ENCODE data around the gene CD2AP. TPM values are rescaled to one million over a fixed set of nuclear protein-coding genes. Genes with fewer than 3 reads are reported as not detected.
"Not testable (repeated sequence)": the region's sequence is repeated elsewhere in the genome, so short reads cannot be mapped to it uniquely, and the experiment has no call there.

Gene CD2AP, protein sequence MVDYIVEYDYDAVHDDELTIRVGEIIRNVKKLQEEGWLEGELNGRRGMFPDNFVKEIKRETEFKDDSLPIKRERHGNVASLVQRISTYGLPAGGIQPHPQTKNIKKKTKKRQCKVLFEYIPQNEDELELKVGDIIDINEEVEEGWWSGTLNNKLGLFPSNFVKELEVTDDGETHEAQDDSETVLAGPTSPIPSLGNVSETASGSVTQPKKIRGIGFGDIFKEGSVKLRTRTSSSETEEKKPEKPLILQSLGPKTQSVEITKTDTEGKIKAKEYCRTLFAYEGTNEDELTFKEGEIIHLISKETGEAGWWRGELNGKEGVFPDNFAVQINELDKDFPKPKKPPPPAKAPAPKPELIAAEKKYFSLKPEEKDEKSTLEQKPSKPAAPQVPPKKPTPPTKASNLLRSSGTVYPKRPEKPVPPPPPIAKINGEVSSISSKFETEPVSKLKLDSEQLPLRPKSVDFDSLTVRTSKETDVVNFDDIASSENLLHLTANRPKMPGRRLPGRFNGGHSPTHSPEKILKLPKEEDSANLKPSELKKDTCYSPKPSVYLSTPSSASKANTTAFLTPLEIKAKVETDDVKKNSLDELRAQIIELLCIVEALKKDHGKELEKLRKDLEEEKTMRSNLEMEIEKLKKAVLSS
- total RNA-seq (2014; rRNA removed; shearing (Covaris generic)), result 19.3 and 27.1 TPM in 2 replicates

DNA sequence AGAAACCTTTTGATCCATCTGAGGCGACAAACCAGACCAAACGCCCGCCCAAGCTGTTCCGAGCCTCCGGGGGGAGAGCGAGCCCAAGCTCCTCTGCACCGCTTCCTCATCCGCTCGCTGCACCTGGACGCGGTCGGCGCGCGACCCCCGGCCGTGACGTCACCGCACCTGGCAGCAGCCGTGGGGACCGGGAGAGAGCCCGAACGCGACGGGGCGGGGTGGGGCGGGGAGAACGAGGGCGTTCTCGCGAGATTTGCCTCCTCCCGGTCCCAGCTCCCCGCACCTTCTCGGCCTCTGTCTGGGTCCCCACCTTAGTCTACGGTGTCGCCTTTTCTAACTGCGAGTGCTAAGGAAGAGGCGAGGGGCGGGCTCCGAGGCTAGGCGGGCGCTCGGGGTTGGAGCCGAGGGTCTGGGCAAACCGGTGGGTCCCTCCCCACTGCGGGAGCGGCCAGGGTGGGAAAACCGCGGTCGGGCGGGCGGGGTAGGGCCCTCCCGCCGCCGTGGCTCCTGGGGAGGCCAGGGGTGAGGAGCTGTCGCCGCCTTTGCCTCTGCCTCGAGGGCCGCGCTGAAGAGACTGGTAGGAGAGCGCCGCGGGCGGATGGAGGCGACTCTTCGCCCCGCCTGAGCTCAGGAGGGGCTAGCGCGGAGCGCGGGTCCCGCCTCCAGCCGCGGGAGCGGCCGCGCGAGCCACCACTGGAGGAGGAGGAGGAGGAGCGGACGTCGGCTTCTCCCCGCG, at the start of gene CD2AP:
Gene CD2AP, plus strand, starts transcription at position 293 of the 736 bp plus-strand sequence. CDS start 456 bp downstream, outside the sequence.
- peak; percentile 87 for DNase-seq (ENCODE audit: low spot score)

DNA sequence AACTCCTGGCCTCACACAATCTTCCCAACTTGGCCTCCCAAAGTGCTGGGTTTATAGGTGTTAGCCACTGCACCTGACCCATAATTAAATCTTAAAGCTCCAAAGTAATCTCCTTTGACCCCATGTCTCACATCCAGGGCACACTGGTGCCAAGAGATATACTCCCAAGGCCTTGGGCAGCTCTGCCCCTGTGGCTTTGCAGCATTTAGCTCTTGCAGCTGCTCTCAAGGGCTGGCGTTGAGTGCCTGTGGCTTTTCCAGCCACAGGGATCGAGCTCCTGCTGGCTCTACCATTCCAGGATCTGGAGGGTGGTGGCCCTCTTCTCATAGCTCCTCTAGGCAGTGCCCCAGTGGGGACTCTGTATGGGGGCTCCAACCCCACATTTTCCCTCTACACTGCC, 49.3 kb upstream of the CD2AP start:
- DNase-seq (ENCODE audit: low spot score), result no peak

DNA sequence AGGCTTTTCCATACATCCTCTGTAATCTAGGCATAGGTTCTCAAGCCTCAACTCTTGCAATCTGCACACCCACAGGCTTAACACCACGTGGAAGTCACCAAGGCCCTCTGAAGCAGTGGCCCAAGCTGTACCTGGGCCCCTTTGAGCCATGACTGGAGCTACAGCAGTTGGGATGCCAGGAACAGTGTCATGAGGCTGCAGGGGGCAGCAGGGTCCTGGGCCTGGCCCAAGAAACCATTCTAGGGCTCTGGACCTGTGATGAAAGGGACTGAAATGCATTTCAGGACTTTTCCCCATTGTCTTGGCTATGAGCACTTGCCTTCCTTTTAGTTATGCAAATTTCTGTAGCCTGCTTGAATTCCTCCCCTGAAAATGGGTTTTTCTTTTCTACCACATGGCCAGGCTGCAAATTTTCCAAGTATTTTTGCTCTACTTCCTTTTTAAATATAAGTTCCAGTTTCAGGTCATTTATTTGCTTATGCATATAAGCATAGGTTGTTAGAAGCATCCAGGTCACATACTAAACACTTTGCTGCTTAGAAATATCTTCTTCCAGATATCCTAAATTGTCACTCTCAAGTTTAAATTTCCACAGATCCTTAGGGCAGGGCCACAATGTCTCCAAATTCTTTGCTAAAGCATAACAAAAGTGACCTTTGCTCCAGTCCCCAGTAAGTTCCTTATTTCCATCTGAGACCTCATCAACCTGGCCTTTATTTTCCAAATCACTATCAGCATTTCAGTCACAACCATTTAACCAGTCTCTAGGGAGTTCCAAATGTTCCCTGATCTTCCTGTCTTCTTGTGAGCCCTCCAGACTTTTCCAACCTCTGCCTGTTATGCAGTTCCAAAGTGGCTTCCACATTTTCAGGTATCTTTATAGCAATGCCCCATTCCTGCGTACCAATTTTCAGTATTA, 48.6 kb upstream of the CD2AP start:
- DNase-seq (ENCODE audit: low spot score), result no peak

DNA sequence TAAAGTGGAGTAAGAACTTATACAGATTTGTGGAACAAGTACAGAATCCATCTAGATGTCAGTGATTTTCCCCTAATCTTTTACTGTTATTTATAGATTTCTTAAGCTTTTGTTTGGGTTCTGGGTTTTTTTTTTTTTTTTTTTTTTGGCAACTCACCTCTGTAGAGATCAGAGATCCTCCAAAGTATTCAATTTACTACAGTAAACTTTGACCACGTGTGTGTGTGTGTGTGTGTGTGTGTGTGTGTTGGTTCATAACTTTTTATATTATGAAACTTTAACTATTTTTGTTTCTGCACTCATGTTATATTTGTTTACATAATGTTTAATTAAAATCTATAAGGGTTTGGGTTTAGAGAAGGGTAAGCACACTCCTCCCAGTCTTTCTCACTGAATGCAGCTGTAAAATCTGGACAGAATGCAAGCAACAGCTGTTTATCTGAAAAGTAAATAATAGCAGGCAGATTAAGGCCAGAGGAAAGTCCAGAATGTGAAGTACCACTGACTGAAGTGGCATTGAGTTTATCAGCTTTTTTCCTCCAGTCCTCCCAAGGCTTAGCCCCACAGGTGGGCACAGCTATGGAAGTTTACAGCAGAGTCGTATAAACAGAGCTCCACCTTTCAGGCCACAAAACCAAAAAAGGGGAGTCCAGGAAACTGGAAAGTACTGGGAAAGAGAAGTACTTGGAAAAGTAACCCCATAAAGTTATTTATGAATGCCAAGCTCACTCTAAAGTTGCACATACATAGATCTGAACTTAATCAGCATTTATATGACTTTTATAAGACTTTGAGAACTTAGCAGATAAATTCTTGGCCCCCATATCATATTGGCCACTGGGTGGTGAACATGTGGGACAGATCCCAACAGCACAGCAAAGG, 43.0 kb upstream of the CD2AP start:
- DNase-seq (ENCODE audit: low spot score), result no peak

DNA sequence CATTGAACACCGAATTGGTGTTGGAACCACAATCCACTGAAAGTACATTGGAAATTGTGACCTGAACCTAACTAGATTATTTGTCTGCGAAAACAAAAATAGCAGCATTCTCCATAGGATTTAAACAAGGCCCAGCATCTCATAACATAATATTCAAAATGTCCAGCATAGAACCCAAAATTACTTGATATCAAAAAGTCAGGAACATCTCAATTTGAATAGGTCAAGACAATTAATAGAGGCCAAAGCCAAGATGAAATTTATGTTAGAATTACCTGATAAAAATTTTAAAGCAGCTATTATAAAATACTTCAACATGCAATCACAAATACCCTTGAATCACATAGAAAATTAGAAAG, 42.4 kb upstream of the CD2AP start:
- no peak for DNase-seq (ENCODE audit: low spot score)

DNA sequence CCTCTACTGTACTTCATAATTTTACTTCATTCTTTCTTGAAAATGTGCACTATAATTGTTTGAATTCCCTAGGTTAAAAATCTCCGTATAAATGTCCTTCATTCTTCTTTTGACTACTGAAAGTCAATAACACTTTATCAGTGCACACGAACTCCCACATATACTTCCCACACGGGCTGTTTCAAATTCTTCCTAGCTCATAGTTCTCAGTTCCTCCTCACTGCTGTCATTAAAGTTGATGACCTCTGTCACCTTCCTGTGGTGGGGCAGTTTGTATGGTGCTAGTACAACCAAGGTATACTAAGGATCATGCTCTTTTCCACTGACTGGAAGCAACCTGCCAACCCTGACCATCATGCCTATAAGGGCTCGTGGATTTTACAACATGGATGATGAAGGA, 40.0 kb upstream of the CD2AP start:
- no peak for DNase-seq (ENCODE audit: low spot score)

DNA sequence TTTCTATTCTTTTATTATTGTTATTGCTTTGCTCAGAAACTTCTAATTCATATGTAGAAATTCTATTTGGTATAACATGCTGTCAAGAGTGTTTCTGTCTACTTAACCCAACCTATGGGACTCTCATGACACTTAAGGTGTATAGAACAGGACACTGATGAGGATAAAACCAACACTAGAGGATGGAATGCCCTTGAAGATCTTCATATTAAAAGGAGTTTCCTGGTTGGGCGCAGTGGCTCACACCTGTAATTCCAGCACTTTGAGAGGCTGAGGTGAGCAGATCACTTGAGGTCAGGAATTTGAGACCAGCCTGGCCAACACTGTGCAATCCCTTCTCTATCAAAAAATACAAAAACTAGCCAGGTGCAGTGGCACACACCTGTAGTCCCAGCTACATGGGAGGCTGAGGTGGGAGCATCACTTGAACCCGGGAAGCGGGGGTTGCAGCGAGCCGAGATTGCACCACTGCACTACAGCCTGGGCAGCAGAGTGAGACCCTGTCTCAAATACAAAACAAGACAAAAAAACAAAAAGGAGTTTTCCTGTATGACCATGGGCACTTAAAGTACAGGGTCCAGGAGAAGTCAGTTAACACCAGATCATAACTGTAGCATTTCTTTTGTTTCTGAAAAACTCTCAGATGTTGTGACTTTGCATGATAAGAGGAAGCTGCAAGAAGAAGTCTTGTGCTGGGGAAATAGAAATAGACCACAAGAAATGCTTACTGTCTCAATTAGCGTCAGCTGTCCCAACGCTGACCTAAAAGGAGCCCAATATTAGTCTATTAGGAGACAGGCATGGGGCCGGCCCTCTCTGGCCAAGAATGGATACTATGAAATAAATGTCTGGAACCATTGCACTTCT, 38.9 kb upstream of the CD2AP start:
- DNase-seq (ENCODE audit: low spot score), result no peak

DNA sequence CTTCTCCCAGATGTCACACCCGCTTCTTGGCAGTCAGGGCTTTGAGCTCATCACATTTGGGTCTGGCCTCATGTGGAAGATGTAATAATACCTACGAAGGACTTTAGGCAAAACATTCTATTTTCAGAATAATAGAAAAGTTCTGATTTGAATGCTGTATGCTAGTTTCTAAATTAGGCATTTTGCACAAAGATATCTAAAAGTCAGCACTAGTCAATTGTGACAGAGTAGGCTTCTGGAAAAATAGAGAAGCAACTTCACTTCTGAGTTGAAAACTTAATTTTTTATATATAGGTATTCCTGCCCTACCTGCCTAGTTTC, 38.3 kb upstream of the CD2AP start:
- DNase-seq (ENCODE audit: low spot score), result no peak

DNA sequence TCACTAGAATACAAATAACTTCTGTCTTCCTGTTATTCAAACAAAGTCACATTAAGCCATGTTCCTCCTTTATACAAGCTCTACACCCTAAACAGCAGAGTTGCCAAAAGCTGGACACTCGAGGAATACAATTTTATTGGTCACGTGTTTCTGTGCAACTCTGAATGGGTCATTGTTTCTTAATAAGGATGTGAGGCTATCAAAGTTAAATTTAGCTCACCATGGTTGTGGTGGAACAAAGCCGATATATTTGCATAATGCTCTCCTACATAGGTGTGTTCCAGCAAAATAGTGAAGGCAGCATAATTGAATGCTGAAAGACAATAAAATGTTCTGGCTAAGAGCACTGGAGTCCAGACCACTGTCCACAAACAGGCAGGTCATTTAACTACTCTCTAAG, 36.9 kb upstream of the CD2AP start:
- no peak for DNase-seq (ENCODE audit: low spot score)

DNA sequence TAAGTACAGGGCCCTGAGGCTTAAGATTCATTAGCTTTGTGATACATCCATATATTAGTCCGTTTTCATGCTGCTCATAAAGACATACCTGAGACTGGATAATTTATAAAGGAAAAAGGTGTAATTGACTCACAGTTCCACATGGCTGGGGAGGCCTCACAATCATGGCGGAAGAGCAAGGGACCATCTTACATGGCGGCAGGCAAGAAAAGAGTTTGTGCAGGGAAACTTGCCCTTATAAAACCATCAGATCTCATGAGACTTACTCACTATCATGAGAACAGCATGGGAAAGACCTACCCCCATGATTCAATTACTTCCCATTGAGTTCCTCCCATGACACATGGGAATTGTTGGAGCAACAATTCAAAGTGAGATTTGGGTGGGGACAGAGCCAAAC, 32.6 kb upstream of the CD2AP start:
- DNase-seq (ENCODE audit: low spot score), result not testable (repeated sequence)

DNA sequence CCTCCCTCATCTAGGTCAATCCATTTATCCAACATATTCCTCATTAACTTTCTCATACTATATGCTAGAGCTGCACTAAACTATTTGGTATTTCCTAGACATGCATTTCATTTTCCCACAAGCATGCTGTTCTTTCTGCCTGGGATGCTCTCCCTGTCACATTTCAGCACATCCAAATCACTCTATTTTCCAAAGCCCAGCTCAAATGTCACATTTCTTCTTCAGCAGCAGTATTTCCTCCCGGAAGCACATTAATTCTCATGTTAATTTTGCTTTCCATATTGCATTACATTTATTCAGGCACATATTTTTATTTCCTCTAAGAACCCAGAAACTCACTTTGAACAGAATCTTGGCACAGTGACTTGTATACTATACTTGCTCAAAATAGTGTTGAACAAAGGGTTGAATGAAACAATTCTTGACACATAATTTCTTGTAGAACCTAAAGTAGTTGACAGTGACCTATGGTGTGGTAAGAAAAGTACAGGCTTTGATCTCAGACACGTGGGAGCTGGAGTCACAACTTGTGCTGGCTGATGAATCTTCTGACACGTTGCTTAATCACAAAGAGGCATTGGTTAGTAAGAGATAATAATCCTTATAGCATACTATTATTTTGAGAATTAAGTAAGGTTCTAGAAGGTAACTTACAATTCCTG, 30.8 kb upstream of the CD2AP start:
- no peak for DNase-seq (ENCODE audit: low spot score)

DNA sequence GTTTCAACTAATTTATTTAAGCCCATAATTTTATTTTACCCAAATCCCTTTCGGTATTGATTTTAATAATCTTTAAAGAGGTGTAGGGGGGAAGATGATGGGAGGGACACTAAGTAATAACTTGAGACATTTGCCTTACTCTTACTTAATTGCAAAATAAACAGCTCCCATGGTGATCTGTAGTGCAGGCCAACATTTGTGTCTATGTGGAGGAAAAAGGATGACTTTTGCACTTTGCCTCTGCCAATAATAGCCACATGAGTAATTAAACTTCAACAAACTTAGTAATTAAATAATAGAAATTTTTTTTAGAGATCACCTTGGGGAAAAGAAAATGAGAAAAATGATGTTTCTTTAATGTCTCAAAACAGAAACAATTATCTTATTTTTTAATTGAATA, 29.9 kb upstream of the CD2AP start:
- DNase-seq (ENCODE audit: low spot score), result no peak

DNA sequence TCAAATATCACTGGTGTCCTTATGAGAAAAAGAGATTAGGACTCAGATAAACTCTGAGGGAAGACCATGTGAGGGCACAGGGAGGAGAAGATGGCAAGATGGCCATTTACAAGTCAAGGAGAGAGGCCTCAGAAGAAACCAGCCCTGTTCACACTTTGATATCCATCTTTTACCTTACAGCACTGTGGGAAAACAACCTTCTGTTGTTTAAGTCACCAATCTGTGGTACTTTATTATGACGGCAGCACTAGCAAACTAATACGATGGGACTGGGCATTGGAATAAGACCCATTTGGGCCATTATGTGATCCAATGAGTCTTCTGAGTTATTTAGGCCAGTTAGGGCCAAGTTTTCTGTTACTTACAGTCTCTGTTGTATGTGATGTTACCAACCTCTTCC, 26.4 kb upstream of the CD2AP start:
- DNase-seq (ENCODE audit: low spot score), result no peak

DNA sequence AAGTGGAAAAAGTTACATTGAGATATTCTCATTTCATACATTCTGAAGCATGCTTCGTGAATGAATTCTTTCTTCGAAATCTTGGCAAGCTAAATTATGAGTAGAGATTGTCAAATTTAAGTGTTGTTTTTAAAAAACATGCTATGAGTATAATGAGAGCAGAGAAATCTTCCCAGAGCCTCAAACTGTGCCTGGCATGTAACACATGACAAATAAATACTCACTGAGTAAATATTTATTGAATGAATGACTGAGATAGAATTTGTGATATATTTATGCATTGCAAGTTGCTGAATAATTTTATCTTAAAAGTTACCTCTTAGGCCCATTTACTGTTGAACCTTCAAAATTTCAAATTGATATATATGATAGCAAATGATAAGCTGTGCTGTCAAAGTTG, 24.7 kb upstream of the CD2AP start:
- DNase-seq (ENCODE audit: low spot score), result no peak

DNA sequence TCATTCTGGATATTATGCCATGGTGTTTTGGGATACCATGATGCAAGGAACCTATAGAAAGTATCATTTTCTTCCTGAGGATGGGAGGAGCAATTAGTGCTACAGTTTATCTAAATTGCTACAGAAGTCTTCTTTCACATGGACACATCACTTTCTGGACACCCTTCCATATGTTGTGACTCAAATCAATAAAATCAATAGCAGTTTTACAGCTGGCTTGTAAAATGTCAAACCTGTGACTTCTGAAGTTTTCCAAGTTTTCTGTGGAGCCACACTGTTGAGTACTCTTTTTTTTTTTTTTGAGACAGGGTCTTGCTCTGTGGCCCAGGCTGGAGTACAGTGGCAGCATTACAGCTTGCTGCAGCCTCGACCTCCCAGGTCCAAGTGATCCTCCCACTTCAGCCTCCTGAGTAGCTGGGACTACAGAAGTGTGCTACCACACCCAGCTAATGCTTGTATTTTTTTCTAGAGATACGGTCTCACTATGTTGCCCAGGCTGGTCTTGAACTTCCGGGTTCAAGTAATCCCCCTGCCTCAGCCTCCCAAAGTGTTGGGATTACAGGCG, 24.1 kb upstream of the CD2AP start:
- DNase-seq (ENCODE audit: low spot score), result no peak

DNA sequence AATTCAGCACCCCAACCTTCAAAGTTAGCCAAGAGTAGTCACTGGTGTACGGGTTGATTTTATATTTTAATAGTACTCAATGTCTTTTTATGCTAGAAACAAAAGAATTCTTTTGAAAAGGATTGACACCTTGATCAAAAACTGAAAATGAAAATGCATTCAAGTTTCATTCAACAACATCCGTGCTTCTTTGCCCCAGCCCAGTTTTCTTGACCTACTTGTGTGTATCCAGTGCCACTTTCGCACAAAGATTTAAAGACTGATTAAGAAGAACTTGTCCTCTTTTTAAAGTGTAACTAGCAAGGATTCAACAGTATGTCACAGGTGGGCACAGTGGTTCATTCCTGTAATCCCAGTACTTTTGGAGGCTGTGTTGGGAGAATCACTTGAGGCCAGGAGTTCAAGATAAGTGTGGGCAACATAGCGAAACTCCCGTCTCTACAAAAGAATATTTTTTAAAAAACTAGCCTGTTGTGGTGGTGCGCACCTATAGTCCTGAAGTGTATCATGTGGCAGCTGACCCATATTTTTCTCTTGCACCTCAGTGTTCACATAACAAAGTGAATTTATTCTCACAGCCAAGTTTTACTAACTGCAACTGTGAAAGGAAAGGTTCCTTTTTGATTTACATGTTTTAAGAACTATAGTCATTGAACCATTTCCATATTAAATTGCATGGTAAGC, 22.7 kb upstream of the CD2AP start:
- DNase-seq (ENCODE audit: low spot score), result no peak

DNA sequence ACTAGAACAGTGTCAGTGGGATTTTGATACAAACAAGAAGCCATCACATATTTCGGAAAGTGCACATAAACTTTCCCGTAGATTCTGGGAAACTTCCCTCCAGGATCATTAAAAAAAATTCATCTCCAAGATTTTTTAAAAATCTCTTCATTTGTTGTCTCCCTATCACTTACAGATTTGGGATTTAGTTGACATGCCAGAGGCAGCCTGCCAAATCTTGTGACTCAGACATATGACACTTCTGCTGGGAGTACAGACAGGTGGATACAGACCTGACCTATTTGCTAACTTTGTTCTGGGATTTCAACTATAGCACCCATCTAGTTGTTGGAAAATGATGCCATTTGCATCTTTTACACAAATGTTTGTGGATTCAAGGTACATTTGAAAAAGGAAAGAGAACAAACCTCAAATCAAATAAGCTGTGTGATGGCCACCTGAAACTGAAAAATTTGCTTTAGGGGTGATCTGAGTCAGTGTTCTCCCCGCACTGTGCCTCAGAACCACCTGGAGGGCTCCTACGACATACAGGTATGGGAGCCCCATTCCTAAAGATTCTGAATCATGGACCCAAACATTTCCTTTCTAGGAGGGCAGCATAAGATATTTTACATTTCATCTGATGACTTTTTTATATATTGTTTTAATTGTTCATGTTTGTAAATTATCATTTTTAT, 21.9 kb upstream of the CD2AP start:
- no peak for DNase-seq (ENCODE audit: low spot score)

DNA sequence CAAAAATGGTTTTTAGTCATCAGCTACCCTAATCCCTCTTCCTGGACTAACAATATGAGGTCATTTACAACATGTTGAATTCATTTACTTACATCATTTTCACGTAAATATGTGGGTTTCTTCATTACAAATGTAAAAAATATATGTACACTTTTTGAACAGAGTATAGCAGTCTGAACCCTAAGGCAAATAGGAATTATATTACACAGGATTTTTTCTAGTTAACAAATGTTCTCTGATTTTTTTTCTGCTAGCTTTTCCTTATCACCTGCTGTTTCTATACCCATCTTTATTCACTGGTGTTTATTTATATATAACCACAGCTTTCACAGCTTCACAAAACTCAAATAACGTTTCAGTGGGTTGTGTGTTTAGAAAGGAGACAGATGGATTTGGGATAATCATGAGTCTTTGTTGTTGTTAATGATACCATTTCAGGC, 21.0 kb upstream of the CD2AP start:
- peak; percentile 31 for DNase-seq (ENCODE audit: low spot score)
